HL-60 (cell line): ENCODE data around the gene RTL10.

Experiments
- DNase-seq, 2 experiments: peaks; one replicate each; pipeline ENCODE4 v3.0.0-alpha.2; 2010 to 2020; ENCODE audit warnings: low read depth in 1 of 2, low spot score in 1 of 2
- H3K27ac ChIP-seq: fragments of 250-450 bp; sonication (Bioruptor Pico); replicated peaks from 2 replicates; pipeline ENCODE4 v1.5.1; 2020; ENCODE audit warnings: mild to moderate bottlenecking, moderate library complexity
- H3K27me3 ChIP-seq: fragments of 250-450 bp; sonication (Bioruptor Pico); 2 replicates; pipeline ENCODE4 v1.5.1; 2021; ENCODE audit warnings: mild to moderate bottlenecking, moderate library complexity; ENCODE audit not compliant: insufficient read depth, poor library complexity, severe bottlenecking
- H3K4me3 ChIP-seq: replicated peaks from 2 replicates; pipeline ENCODE4 v1.5.1; 2011; ENCODE audit warnings: mild to moderate bottlenecking, control low read depth, low read length; ENCODE audit not compliant: insufficient read depth
- CTCF ChIP-seq: IDR thresholded peaks from one replicate; pipeline ENCODE4 v1.5.1; 2011; ENCODE audit warnings: low read length, control low read depth, inconsistent platforms; ENCODE audit not compliant: insufficient read depth
- GABPA ChIP-seq: IDR thresholded peaks from 2 replicates; pipeline ENCODE4 v1.6.1; 2012; ENCODE audit warnings: low read depth
- POLR2AphosphoS5 ChIP-seq: IDR thresholded peaks from 2 replicates; pipeline ENCODE4 v1.6.1; 2012; ENCODE audit warnings: low read depth
- SPI1 ChIP-seq: IDR thresholded peaks from 2 replicates; pipeline ENCODE4 v1.6.1; 2012; ENCODE audit warnings: low read depth, mild to moderate bottlenecking, borderline replicate concordance
- TF ChIP-seq, protein P1 (sequence below): IDR thresholded peaks from 2 replicates; pipeline ENCODE4 v1.6.1; 2012; ENCODE audit warnings: low read depth; ENCODE audit not compliant: insufficient replicate concordance

The RTL10 gene

DNA sequence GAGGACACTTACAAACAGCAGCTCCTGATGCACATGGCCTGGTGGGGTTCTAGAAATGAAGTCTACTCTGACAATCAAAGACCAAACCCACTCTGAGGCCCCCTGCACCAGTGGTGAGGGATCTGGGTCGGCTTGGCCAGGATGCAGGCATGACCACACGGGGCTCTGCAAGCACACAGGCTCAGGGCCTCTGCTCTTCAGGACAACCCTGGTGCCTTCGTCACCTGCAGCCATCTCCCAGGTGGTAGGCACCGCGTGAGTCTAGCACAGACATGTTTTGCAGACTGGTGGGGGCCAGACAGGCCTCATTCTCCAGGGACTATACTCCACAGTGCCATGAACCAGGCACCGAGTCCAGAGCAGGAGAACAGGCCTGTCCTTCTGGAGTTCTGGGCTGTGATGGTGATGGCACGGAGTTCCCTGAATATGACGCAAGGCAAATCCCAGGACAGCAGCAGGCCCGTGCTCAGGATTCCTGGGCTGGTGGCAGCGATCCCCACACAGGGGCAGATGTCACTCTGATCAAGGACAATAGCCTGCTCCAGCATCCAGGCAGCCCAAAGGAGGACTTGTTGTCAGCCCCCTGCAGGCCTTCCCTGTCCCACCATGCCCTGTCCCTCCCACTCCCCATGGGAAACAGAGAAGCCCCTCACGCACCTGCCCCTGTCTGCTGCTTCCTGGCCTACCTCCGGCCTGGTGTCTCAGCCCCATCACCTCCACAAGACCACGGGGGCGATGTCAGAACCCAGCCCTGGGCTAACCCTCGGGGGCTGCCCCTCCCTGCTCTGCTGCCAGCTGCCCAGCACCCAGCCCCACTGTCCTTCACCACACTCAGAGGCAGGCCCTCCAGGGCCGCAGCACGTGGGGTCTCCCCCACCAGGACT is 36.1 kb downstream of the RTL10 start:
- H3K27ac ChIP-seq = no peak overlapping the region
- H3K27me3 ChIP-seq = no peaks in the 10 kb centered on the region

DNA sequence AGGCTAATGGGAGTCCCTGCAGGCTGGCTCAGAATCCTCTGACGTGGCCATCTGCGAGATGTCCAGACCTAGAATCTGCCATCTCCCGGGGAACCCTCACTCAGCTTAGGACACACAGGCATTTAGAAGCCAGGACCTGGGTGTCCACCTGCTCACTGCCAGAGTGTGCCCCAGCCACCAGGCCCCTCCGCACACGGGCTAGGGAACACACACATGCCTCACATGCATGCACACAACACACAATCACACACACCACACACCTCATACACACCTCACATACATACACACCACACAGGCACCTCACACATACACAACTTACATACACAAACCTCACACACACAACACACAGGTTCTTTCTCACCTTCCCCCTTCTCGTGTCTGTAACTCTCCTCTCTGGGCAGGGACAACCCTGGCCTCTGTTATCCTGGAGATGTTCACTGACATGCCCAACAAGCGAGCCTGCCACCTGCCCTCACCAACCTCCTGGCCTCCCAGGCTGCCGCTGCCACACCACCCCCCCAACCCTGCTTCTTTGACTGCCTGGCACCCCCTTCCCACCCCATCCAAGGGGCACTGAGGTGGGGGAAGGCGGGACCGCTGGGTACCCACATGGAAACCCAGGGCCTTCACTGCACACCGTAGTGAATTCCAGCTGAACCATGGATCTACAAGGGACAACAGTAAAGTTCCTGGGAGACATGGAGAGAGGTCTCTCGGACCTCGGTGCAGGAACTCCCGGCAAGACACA is 38.1 kb downstream of the RTL10 start:
- TF ChIP-seq POLR2AphosphoS5 (no peak), CTCF (no peak), GABPA (no peak), SPI1 (no peak)
- TF ChIP-seq, protein P1, sequence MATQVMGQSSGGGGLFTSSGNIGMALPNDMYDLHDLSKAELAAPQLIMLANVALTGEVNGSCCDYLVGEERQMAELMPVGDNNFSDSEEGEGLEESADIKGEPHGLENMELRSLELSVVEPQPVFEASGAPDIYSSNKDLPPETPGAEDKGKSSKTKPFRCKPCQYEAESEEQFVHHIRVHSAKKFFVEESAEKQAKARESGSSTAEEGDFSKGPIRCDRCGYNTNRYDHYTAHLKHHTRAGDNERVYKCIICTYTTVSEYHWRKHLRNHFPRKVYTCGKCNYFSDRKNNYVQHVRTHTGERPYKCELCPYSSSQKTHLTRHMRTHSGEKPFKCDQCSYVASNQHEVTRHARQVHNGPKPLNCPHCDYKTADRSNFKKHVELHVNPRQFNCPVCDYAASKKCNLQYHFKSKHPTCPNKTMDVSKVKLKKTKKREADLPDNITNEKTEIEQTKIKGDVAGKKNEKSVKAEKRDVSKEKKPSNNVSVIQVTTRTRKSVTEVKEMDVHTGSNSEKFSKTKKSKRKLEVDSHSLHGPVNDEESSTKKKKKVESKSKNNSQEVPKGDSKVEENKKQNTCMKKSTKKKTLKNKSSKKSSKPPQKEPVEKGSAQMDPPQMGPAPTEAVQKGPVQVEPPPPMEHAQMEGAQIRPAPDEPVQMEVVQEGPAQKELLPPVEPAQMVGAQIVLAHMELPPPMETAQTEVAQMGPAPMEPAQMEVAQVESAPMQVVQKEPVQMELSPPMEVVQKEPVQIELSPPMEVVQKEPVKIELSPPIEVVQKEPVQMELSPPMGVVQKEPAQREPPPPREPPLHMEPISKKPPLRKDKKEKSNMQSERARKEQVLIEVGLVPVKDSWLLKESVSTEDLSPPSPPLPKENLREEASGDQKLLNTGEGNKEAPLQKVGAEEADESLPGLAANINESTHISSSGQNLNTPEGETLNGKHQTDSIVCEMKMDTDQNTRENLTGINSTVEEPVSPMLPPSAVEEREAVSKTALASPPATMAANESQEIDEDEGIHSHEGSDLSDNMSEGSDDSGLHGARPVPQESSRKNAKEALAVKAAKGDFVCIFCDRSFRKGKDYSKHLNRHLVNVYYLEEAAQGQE = no peak

More for the DNA sequence above, 36.1 kb downstream of the RTL10 start:
- TF ChIP-seq CTCF (no peak), GABPA (no peak), POLR2AphosphoS5 (no peak), SPI1 (no peak)
- TF ChIP-seq, protein P1 = no peak
- no peak for DNase-seq
- H3K4me3 ChIP-seq = no peak overlapping the region

DNA sequence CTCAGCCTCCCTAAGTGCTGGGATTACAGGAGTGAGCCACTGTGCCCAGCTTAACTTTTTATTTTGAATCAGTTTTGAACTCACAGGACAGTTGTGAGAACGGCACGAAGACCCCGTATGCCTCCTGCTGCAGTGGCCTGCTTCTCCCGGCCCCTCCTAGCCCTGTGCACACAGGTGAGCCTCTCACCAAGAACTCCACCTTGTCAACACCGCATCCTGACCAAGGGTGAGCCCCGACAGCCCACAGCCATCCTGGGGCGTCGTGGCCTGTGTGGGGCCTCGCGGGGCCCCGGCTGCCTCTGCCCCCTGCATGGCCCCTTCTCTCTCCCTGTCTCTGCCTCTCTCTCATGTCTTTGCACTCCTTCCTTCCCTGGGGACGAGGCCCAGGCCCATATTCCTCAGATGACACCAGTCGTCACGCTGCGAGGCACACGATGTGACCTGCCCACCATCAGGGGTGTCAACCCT is 38.8 kb downstream of the RTL10 start:
- no peak overlapping the region for H3K27ac ChIP-seq
- H3K27me3 ChIP-seq = no peaks in the 10 kb centered on the region
- no peak for DNase-seq
- TF ChIP-seq SPI1 = no peak
- no peak overlapping the region for H3K4me3 ChIP-seq

More for the DNA sequence above, 38.1 kb downstream of the RTL10 start:
- Histone ChIP-seq H3K27ac (no peak overlapping the region), H3K4me3 (no peak overlapping the region), H3K27me3 (no peaks in the 10 kb centered on the region)
- DNase-seq = no peak
